Prostate gland (tissue), 2 donors: ENCODE results near the gene RPUSD1.

Experiments
- POLR2A ChIP-seq: fragments of 450-650 bp; IDR thresholded peaks from one replicate; pipeline ENCODE4 v1.6.1; 2016; ENCODE audit warnings: antibody characterized with exemption, mild to moderate bottlenecking
- TF ChIP-seq, protein P1 (sequence below), 4 experiments: fragments of 200-600 bp in 2 of 4; fragments of 450-650 bp in 2 of 4; sonication (generic) in 2 of 4; IDR thresholded peaks; 1 replicate in 3 of 4; 2 replicates in 1 of 4; pipeline ENCODE4 v1.5.1; 2016 to 2019; ENCODE audit warnings: antibody characterized with exemption in 4 of 4, mild to moderate bottlenecking in 2 of 4, moderate library complexity in 2 of 4

GRCh38 chr16:751152-752006 lies 36.8 kb downstream of the RPUSD1 start:
- TF ChIP-seq, protein P1, sequence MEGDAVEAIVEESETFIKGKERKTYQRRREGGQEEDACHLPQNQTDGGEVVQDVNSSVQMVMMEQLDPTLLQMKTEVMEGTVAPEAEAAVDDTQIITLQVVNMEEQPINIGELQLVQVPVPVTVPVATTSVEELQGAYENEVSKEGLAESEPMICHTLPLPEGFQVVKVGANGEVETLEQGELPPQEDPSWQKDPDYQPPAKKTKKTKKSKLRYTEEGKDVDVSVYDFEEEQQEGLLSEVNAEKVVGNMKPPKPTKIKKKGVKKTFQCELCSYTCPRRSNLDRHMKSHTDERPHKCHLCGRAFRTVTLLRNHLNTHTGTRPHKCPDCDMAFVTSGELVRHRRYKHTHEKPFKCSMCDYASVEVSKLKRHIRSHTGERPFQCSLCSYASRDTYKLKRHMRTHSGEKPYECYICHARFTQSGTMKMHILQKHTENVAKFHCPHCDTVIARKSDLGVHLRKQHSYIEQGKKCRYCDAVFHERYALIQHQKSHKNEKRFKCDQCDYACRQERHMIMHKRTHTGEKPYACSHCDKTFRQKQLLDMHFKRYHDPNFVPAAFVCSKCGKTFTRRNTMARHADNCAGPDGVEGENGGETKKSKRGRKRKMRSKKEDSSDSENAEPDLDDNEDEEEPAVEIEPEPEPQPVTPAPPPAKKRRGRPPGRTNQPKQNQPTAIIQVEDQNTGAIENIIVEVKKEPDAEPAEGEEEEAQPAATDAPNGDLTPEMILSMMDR (IDR thresholded peaks at IDR 0.05) = no peak
- no peak for TF ChIP-seq POLR2A
